ENCODE results near the gene XIRP1. TPM values are rescaled to one million over a fixed set of nuclear protein-coding genes. Genes with fewer than 3 reads are reported as not detected.
A peak's percentile ranks its signal among the peaks of the same experiment; 100 is the strongest.

XIRP1 gene
- total and polyA plus RNA-seq, 4 donors: 0.08 to 0.81 (median 0.52) TPM

DNA sequence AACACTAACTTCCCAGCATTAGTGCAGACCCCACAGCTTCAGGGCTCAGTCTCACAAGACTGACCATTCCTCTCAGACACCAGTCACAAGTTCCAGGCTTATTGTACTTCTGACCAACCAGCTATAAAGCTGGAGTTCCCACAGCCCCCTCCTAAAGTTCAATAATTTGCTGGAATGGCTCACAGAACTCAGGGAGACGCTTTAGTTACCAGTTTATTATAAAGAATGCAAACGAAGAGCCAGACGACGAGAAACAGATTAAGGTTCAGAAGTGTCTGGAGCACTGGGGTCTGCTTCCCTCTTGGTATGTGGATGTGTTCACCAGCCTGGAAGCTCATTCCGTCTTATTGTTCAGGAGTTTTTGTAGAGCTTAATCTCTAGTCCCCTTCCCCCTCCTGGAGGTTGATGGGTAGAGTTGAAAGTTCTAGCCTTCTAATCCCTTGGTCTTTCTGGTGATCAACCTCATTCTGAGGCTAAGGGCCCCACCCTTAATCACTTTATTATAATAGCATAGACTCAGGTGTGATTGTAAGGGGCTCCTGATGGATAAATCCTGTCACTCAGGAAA is 34.2 kb downstream of the XIRP1 start:
- Histone ChIP-seq H3K36me3 (ENCODE audit: control insufficient read depth in 4 of 4, insufficient read depth in 4 of 4, low read length in 4 of 4) (no peaks in the 10 kb centered on the region), H3K27ac (ENCODE audit: low read depth in 1 of 2, low read length in 1 of 2) (no peak overlapping the region), H3K27me3 (ENCODE audit: control insufficient read depth in 3 of 3, insufficient read depth in 3 of 3, low read length in 2 of 3) (no peaks in the 10 kb centered on the region), H3K4me3 (no peak overlapping the region), H3K9ac (ENCODE audit: insufficient read depth in 1 of 2, low read length in 2 of 2) (no peak overlapping the region), H3K9me3 (ENCODE audit: control insufficient read depth in 4 of 4, insufficient read depth in 3 of 4, low read length in 3 of 4) (no peaks in the 10 kb centered on the region), H3K4me1 (ENCODE audit: control insufficient read depth in 5 of 5, insufficient read depth in 5 of 5, low read length in 5 of 5) (peaks cover 0 to 9% (median 0%) of the 10 kb centered on the region in 5 donors)
- WGBS, 2 donors: 76 to 78% methylated on average over 5 of the region's 5 CpGs
- no peak for TF ChIP-seq CTCF (IDR thresholded peaks at IDR 0.05; ENCODE audit: control extremely low read depth, extremely low read depth)
- ATAC-seq (ENCODE audit: insufficient read depth, low FRiP score): no peak
- peak in 2 of 3 donors; percentile 35 to 44 for DNase-seq

- Histone ChIP-seq H3K36me3 (ENCODE audit: control insufficient read depth in 4 of 4, insufficient read depth in 4 of 4, low read length in 4 of 4) (no peaks in the 10 kb centered on the region), H3K4me3 (no peak overlapping the region), H3K9me3 (ENCODE audit: control insufficient read depth in 4 of 4, insufficient read depth in 3 of 4, low read length in 3 of 4) (no peaks in the 10 kb centered on the region), H3K27ac (ENCODE audit: low read depth in 1 of 2, low read length in 1 of 2) (no peak overlapping the region), H3K27me3 (ENCODE audit: control insufficient read depth in 3 of 3, insufficient read depth in 3 of 3, low read length in 2 of 3) (no peaks in the 10 kb centered on the region), H3K4me1 (ENCODE audit: control insufficient read depth in 5 of 5, insufficient read depth in 5 of 5, low read length in 5 of 5) (peaks cover 0 to 14% (median 3%) of the 10 kb centered on the region in 5 donors), H3K9ac (ENCODE audit: insufficient read depth in 1 of 2, low read length in 2 of 2) (no peak overlapping the region)
- DNase-seq (no peak), ATAC-seq (ENCODE audit: insufficient read depth, low FRiP score) (no peak)
- WGBS, 2 donors: 71 to 88% methylated on average over 7 of the region's 7 CpGs
- TF ChIP-seq CTCF (IDR thresholded peaks at IDR 0.05; ENCODE audit: control extremely low read depth, extremely low read depth): no peak
Observed at GRCh38 chr3:39157359-39157758, 35.0 kb downstream of the XIRP1 start.

- H3K4me3 ChIP-seq: no peak overlapping the region
- no peak overlapping the region for H3K9ac ChIP-seq (ENCODE audit: insufficient read depth in 1 of 2, low read length in 2 of 2)
- DNase-seq (no peak), ATAC-seq (ENCODE audit: insufficient read depth, low FRiP score) (no peak)
- no peaks in the 10 kb centered on the region for H3K9me3 ChIP-seq (ENCODE audit: control insufficient read depth in 4 of 4, insufficient read depth in 3 of 4, low read length in 3 of 4)
- peaks cover 0 to 24% (median 7%) of the 10 kb centered on the region in 5 donors for H3K4me1 ChIP-seq (ENCODE audit: control insufficient read depth in 5 of 5, insufficient read depth in 5 of 5, low read length in 5 of 5)
- no peak overlapping the region for H3K27ac ChIP-seq (ENCODE audit: low read depth in 1 of 2, low read length in 1 of 2)
- H3K27me3 ChIP-seq (ENCODE audit: control insufficient read depth in 3 of 3, insufficient read depth in 3 of 3, low read length in 2 of 3): no peaks in the 10 kb centered on the region
- WGBS, 2 donors: 87% methylated on average over 4 of the region's 4 CpGs
- TF ChIP-seq CTCF (IDR thresholded peaks at IDR 0.05; ENCODE audit: control extremely low read depth, extremely low read depth): no peak
- no peaks in the 10 kb centered on the region for H3K36me3 ChIP-seq (ENCODE audit: control insufficient read depth in 4 of 4, insufficient read depth in 4 of 4, low read length in 4 of 4)
Observed at GRCh38 chr3:39156421-39156820, 36.0 kb downstream of the XIRP1 start.
